ENCODE data around the gene UBE2F.

UBE2F gene

GRCh38 chr2:238015705-238016104 lies 48.9 kb downstream of the UBE2F start:
- no peak for TF ChIP-seq CTCF (IDR thresholded peaks at IDR 0.05; ENCODE audit: low read depth, low read length, missing control alignments)

DNA sequence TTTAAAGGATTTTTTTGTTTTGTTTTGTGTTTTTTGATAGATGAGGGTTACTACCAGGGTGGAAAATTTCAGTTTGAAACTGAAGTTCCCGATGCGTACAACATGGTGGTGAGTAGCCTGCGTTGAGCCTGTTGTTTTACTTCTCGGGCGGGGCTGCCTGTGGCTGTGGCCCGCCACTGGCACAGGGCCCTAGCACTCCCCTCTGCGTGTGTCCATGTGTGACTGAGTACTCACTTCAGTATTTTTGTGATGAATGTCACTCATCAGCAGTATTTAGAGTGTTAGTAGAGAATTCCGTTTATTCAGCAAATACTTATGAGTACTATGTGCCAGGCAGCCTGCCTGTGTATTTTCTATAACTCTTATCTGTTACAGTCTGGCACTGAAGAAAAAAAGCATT lies 49.7 kb downstream of the UBE2F start:
- DNase-seq (ENCODE audit: low read depth) = no peak
- no peak overlapping the region for H3K4me3 ChIP-seq (ENCODE audit: low read depth, low read length)
- TF ChIP-seq CTCF (IDR thresholded peaks at IDR 0.05; ENCODE audit: low read depth, low read length, missing control alignments) = no peak

More at GRCh38 chr2:238015705-238016104, 48.9 kb downstream of the UBE2F start:
- no peak for DNase-seq (ENCODE audit: low read depth)
- no peak overlapping the region for H3K4me3 ChIP-seq (ENCODE audit: low read depth, low read length)

- TF ChIP-seq CTCF (IDR thresholded peaks at IDR 0.05; ENCODE audit: low read depth, low read length, missing control alignments) = no peak
- H3K4me3 ChIP-seq (ENCODE audit: low read depth, low read length) = no peak overlapping the region
- DNase-seq (ENCODE audit: low read depth) = no peak
Measured at GRCh38 chr2:238019962-238020361, 53.1 kb downstream of the UBE2F start.

GRCh38 chr2:238020816-238021215 lies 54.0 kb downstream of the UBE2F start:
- no peak overlapping the region for H3K4me3 ChIP-seq (ENCODE audit: low read depth, low read length)
- no peak for DNase-seq (ENCODE audit: low read depth)
- TF ChIP-seq CTCF (IDR thresholded peaks at IDR 0.05; ENCODE audit: low read depth, low read length, missing control alignments) = no peak

DNA sequence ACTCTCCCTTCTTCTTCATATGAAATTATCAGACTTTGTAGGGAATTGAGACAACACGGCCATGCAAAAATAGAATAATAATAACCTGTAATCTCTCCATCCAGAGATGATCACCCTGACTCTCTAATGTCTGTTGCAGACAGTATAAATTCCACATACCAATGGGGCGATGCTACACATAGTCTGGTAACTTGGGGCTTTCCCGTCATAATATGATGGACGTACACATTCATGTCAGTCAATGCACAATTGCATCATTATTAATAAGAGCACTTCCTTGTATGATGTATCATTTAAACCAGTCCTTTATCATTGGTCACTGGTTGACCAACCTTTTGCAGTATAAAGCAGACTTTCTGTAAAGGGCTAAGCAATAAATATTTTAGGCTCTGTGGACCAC lies 54.5 kb downstream of the UBE2F start:
- no peak overlapping the region for H3K4me3 ChIP-seq (ENCODE audit: low read depth, low read length)
- DNase-seq (ENCODE audit: low read depth) = no peak

GRCh38 chr2:238022594-238023157 lies 55.9 kb downstream of the UBE2F start:
- no peak for DNase-seq (ENCODE audit: low read depth)
- no peak for TF ChIP-seq CTCF (IDR thresholded peaks at IDR 0.05; ENCODE audit: low read depth, low read length, missing control alignments)
- no peak overlapping the region for H3K4me3 ChIP-seq (ENCODE audit: low read depth, low read length)

More for the DNA sequence above, 54.5 kb downstream of the UBE2F start:
- no peak for TF ChIP-seq CTCF (IDR thresholded peaks at IDR 0.05; ENCODE audit: low read depth, low read length, missing control alignments)

DNA sequence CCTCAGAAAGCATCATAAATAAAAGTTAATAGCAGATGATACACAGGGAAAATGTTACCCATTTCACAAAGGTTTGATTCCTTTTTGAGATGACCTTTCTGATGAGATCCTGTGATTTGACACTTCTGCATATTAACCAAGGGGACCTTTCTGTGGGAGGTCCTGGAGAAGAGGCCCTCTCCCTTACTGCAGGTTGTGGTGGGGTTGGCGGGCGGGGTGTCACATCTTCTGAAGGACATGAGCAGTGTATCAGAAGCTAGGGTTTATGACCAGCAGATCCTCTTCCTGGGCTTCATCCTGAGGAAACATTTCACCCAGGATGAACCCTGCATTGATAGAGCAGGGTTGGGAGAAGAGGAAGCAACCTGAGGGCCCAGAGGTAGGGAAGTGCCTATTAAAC lies 56.8 kb downstream of the UBE2F start:
- no peak overlapping the region for H3K4me3 ChIP-seq (ENCODE audit: low read depth, low read length)
- no peak for DNase-seq (ENCODE audit: low read depth)
- no peak for TF ChIP-seq CTCF (IDR thresholded peaks at IDR 0.05; ENCODE audit: low read depth, low read length, missing control alignments)

All from GM12864 (cell line).